GM12873 (cell line): Measurements from ENCODE around the gene YWHAB.

Experiments
- CTCF ChIP-seq: IDR thresholded peaks from 2 replicates; pipeline ENCODE4 v1.5.1; 2012; ENCODE audit warnings: low read depth, mild to moderate bottlenecking, moderate library complexity, low read length, control low read depth; ENCODE audit not compliant: insufficient read depth; ENCODE audit errors: missing control alignments

The YWHAB gene

GRCh38 chr20:44884907-44885391 is 556 bp upstream of the YWHAB start:
- TF ChIP-seq CTCF, result no peak

- TF ChIP-seq CTCF, result no peak
Observed at GRCh38 chr20:44886266-44886651, 754 bp downstream of the YWHAB start.

- no peak for TF ChIP-seq CTCF
Observed at GRCh38 chr20:44886828-44887227, 1.3 kb downstream of the YWHAB start.

- TF ChIP-seq CTCF, result no peak
Observed at GRCh38 chr20:44887466-44887865, 2.0 kb downstream of the YWHAB start.

GRCh38 chr20:44888226-44889103 is 3.0 kb downstream of the YWHAB start:
- peak; percentile 42 for TF ChIP-seq CTCF

GRCh38 chr20:44891826-44892225 is 6.3 kb downstream of the YWHAB start:
- no peak for TF ChIP-seq CTCF

GRCh38 chr20:44894959-44895358 is 9.5 kb downstream of the YWHAB start:
- no peak for TF ChIP-seq CTCF
